WERI-Rb-1 (cell line): ENCODE data around the gene NGEF.

Experiments
- DNase-seq: peaks from one replicate; pipeline ENCODE4 v3.0.0-alpha.2; 2020
- H3K27ac ChIP-seq: fragments of 250-450 bp; sonication (Bioruptor Pico); 2 replicates; pipeline ENCODE4 v1.5.1; 2020; ENCODE audit warnings: mild to moderate bottlenecking, moderate library complexity
- H3K27me3 ChIP-seq: fragments of 250-450 bp; sonication (Bioruptor Pico); 2 replicates; pipeline ENCODE4 v1.5.1; 2021; ENCODE audit warnings: mild to moderate bottlenecking, low read depth, moderate library complexity; ENCODE audit not compliant: insufficient read depth, severe bottlenecking
- H3K36me3 ChIP-seq: fragments of 250-450 bp; sonication (Bioruptor Pico); 2 replicates; pipeline ENCODE4 v1.5.1; 2020; ENCODE audit warnings: mild to moderate bottlenecking, moderate library complexity
- H3K4me3 ChIP-seq: 2 replicates; pipeline ENCODE4 v1.5.1; 2011; ENCODE audit warnings: low read depth, mild to moderate bottlenecking, control low read depth, low read length
- H3K9me3 ChIP-seq: fragments of 250-450 bp; sonication (Bioruptor Pico); 2 replicates; pipeline ENCODE4 v1.5.1; 2021; ENCODE audit warnings: mild to moderate bottlenecking, moderate library complexity; ENCODE audit not compliant: severe bottlenecking
- TF ChIP-seq, protein P1 (sequence below): IDR thresholded peaks from 2 replicates; pipeline ENCODE4 v1.5.1; 2011; ENCODE audit warnings: low read depth, mild to moderate bottlenecking, control low read depth, inconsistent platforms, low read length

The NGEF gene

DNA sequence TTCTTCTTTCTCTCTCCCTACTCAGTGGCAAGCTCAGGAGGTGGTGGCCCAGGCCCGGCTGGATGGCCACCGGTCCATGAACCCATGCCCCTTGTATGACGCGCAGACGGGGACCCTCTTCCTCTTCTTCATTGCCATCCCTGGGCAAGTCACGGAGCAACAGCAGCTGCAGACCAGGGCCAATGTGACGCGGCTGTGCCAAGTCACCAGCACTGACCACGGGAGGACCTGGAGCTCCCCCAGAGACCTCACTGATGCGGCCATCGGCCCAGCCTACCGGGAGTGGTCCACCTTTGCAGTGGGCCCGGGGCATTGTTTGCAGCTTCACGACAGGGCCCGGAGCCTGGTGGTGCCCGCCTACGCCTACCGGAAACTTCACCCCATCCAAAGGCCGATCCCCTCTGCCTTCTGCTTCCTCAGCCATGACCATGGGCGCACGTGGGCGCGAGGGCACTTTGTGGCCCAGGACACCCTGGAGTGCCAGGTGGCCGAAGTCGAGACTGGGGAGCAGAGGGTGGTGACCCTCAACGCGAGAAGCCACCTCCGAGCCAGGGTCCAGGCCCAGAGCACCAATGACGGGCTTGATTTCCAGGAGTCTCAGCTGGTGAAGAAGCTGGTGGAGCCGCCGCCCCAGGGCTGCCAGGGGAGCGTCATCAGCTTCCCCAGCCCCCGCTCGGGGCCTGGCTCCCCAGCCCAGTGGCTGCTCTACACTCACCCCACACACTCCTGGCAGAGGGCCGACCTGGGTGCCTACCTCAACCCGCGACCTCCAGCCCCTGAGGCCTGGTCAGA, 21.2 kb upstream of the NGEF start:
- Histone ChIP-seq H3K27ac (no peak overlapping the region), H3K9me3 (no peaks in the 10 kb centered on the region), H3K36me3 (no peaks in the 10 kb centered on the region), H3K4me3 (no peak overlapping the region), H3K27me3 (no peaks in the 10 kb centered on the region)
- no peak for DNase-seq
- TF ChIP-seq, protein P1, sequence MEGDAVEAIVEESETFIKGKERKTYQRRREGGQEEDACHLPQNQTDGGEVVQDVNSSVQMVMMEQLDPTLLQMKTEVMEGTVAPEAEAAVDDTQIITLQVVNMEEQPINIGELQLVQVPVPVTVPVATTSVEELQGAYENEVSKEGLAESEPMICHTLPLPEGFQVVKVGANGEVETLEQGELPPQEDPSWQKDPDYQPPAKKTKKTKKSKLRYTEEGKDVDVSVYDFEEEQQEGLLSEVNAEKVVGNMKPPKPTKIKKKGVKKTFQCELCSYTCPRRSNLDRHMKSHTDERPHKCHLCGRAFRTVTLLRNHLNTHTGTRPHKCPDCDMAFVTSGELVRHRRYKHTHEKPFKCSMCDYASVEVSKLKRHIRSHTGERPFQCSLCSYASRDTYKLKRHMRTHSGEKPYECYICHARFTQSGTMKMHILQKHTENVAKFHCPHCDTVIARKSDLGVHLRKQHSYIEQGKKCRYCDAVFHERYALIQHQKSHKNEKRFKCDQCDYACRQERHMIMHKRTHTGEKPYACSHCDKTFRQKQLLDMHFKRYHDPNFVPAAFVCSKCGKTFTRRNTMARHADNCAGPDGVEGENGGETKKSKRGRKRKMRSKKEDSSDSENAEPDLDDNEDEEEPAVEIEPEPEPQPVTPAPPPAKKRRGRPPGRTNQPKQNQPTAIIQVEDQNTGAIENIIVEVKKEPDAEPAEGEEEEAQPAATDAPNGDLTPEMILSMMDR: no peak

DNA sequence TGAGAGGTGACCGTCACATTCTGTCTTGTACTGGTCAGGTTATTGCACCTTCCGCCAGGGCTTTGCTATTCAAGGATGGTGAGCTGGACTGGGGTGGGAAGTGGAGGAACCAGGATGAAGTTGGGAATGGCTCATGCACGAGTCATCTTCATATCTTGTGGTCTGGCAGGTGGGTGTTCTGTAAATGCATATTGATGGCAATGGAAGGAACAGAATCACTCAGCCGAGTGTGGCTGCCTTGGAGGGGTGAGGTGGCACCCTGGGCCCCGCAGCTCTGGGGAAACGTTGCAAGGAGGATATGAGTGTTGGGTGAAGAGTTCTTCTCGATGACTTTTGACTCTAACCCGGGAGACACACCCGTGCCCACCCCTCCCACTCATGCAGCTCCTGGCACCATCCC, 20.6 kb upstream of the NGEF start:
- H3K27me3 ChIP-seq: no peaks in the 10 kb centered on the region
- no peaks in the 10 kb centered on the region for H3K9me3 ChIP-seq
- TF ChIP-seq, protein P1: no peak
- no peaks in the 10 kb centered on the region for H3K36me3 ChIP-seq
- H3K4me3 ChIP-seq: no peak overlapping the region
- no peak for DNase-seq
- no peak overlapping the region for H3K27ac ChIP-seq

DNA sequence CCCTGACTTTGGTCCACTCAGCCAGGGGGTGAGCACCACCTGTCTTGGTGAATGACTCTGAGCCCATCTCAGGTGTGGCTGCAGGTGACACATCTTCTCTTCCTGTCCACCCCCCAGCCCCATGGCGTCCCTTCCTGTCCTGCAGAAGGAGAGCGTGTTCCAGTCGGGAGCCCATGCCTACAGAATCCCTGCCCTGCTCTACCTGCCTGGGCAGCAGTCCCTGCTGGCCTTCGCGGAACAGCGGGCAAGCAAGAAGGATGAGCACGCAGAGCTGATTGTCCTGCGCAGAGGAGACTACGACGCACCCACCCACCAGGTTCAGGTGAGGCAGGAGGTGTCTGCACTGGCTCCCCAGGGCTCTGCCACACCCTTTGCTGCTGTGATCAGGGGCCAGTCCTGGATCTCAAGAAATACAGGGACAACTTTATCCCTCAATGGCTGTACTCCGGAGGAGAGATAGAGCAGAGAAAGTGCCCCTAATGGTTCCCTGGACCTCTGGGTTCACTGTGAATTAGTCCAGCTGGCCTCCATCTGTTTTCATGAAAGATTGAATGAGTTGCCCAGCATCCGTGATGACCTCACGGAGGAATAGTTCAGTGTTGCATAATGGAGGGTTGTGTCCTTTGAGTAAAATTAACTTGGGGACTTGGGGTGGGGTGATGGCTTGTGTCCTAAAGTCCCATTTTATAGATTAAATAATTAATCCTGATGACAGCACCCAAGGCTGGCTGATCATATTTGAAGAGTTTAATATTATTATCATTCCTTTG, 19.7 kb upstream of the NGEF start, which contains the start of gene NEU2:
NEU2 (plus strand) TSS at position 122 of the 770 bp plus-strand sequence; CDS start at position 122, 0 bp downstream.
- no peak for DNase-seq
- no peak within 1 kb of the TSS for H3K4me3 ChIP-seq
- H3K27ac ChIP-seq: no peak within 1 kb of the TSS
- no peaks in the 10 kb centered on the region for H3K36me3 ChIP-seq
- no peaks in the 10 kb centered on the region for H3K27me3 ChIP-seq
- H3K9me3 ChIP-seq: no peaks in the 10 kb centered on the region
- TF ChIP-seq, protein P1: no peak

DNA sequence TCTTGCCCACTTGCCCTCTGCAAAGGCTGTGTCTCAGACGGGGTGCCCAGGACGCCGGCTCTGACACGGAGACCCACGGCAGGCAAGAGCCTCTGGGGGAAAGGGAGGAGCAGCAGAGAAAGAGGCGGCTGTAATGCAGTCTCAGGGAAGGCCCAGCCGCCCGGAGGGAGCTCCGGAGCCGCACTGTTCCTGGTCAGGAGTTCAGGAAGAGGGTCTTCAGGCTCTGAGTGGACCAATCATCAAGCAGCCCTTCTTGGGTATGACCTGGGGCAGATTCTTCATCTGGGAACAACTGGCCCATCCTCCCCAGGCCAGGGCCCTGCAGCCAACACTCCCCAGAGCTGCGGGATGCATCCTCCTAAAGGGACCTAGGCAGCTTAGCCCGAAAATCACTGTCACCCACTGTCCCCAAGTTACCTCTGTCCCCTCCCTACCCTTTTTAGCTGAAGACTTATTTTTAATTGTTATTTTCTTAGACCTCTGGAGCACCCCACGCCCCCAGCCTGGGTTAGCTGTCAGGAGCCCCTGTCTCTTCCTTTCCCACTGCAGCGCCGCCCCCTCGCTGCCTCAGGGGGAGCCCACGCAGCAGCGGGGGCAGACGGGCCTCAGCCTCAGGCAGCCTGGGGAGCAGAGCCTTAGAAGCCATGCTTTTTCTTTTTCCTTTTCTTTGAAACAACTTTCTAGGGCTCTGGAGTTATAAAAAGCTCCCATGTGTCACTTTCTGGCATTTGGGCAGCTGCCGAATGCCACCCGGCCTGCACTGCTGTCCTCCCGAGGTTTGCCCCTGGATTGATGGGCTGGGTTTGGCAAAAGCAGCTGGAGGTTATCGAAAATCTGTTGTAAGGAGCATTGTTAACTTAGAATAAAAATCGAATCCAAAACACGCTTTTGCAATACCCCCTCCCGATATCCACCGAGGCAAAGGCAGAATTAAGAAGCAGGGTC, 18.8 kb upstream of the NGEF start:
- H3K27me3 ChIP-seq: no peaks in the 10 kb centered on the region
- H3K9me3 ChIP-seq: no peaks in the 10 kb centered on the region
- H3K27ac ChIP-seq: no peak overlapping the region
- H3K36me3 ChIP-seq: no peaks in the 10 kb centered on the region
- no peak for DNase-seq
- no peak overlapping the region for H3K4me3 ChIP-seq
- TF ChIP-seq, protein P1: no peak

DNA sequence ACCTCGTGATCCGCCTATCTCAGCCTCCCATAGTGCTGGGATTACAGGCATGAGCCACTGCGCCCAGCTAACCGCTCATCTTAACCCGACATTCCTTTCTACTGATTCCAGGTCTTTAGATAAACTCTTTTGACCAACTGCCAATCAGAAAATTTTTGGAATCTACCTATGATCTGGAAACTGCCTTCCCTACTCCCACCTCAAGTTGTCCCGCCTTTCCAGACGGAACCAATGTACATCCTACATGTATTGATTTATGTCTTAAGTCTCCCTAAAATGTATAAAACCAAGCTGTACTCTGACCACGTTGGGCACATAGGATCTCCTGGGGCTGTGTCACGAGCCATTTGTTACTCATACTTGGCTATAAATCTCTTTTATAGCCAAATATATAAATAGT, 16.3 kb upstream of the NGEF start:
- TF ChIP-seq, protein P1: no peak

More for the DNA sequence above, 16.3 kb upstream of the NGEF start:
- no peaks in the 10 kb centered on the region for H3K36me3 ChIP-seq
- H3K4me3 ChIP-seq: no peak overlapping the region
- no peaks in the 10 kb centered on the region for H3K27me3 ChIP-seq
- no peaks in the 10 kb centered on the region for H3K9me3 ChIP-seq
- no peak for DNase-seq
- H3K27ac ChIP-seq: no peak overlapping the region
